Activated CD4-positive, alpha-beta memory T cell treated with anti-CD3 and anti-CD28 coated beads for 36 hours (primary cell): ENCODE measurements around the gene GNG13. TPM values are rescaled to one million over a fixed set of nuclear protein-coding genes. Genes with fewer than 3 reads are reported as not detected.

Experiments used
- CTCF ChIA-PET: fragments of 350-600 bp; sonication (Branson Sonifier 250); formaldehyde crosslinking; loops from one replicate; lab custom pipeline; 2021; ENCODE audit warnings: antibody characterized with exemption, inconsistent platforms; lab: Charles Lee
- POLR2A ChIA-PET: fragments of 350-600 bp; sonication (Branson Sonifier 250); formaldehyde crosslinking; loops from one replicate; lab custom pipeline; 2021; ENCODE audit warnings: antibody characterized with exemption; lab: Charles Lee
- DNase-seq: peaks from one replicate; pipeline ENCODE4 v3.0.0-alpha.2; 2020
- H3K27ac Mint-ChIP-seq: one replicate; pipeline ENCODE4 v1.8.0; 2021; ENCODE audit warnings: mixed read lengths
- H3K27me3 Mint-ChIP-seq: one replicate; pipeline ENCODE4 v1.8.0; 2021; ENCODE audit warnings: mixed read lengths
- H3K36me3 Mint-ChIP-seq: one replicate; pipeline ENCODE4 v1.8.0; 2021; ENCODE audit warnings: mixed read lengths
- H3K4me1 Mint-ChIP-seq: one replicate; pipeline ENCODE4 v1.8.0; 2021; ENCODE audit warnings: low read depth, mixed read lengths
- H3K4me3 Mint-ChIP-seq: one replicate; pipeline ENCODE4 v1.8.0; 2021; ENCODE audit warnings: mild to moderate bottlenecking, mixed read lengths
- H3K9me3 Mint-ChIP-seq: one replicate; pipeline ENCODE4 v1.8.0; 2021; ENCODE audit warnings: mixed read lengths
- intact Hi-C: fragments of 100-400 bp; cut with micrococcal nuclease; formaldehyde crosslinking; loops from one replicate; pipeline ENCODE4 v1.15.1; 2023
- total RNA-seq, 2 experiments: library from RNA; stranded (reverse); gene quantifications; one replicate each; pipeline ENCODE4 v1.2.3, GENCODE V29; 2021

GNG13 gene
- total RNA-seq, 2 experiments from 2014 or later: not detected

- no peak overlapping the region for H3K27ac Mint-ChIP-seq
- no peak for DNase-seq
- intact Hi-C loops: no loop called here
- POLR2A ChIA-PET: no interaction called here
- CTCF ChIA-PET: interaction anchor here (1.3 kb wide), 1 partner anchor 16 kb away, joined by 4 read pairs; the partner anchor contains the start of genes CHTF18 and RPUSD1
- peaks cover 11% of the 10 kb centered on the region for H3K4me1 Mint-ChIP-seq
- no peak overlapping the region for H3K4me3 Mint-ChIP-seq
- H3K36me3 Mint-ChIP-seq: no peaks in the 10 kb centered on the region
- H3K9me3 Mint-ChIP-seq: no peaks in the 10 kb centered on the region
- H3K27me3 Mint-ChIP-seq: peaks cover 9% of the 10 kb centered on the region
These were observed 3.2 kb upstream of the GNG13 start for GRCh38 chr16:803754-804080.

- intact Hi-C loops: no loop called here
- Mint-ChIP-seq H3K9me3 (no peaks in the 10 kb centered on the region), H3K27ac (no peak overlapping the region), H3K4me3 (no peak overlapping the region), H3K27me3 (peaks cover 10% of the 10 kb centered on the region), H3K36me3 (peaks cover 2% of the 10 kb centered on the region), H3K4me1 (peaks cover 6% of the 10 kb centered on the region)
- no peak for DNase-seq
- ChIA-PET POLR2A (no interaction called here), CTCF (interaction anchor here (1.3 kb wide), 1 partner anchor 15 kb away, joined by 4 read pairs; the partner anchor contains the start of genes CHTF18 and RPUSD1)
These were observed 2.6 kb upstream of the GNG13 start for GRCh38 chr16:802914-803753.

GRCh38 chr16:802461-802860, 1.9 kb upstream of the GNG13 start:
- H3K4me1 Mint-ChIP-seq: peaks cover 2% of the 10 kb centered on the region
- intact Hi-C loops: no loop called here
- POLR2A ChIA-PET: no interaction called here

GRCh38 chr16:801584-802363, 1.2 kb upstream of the GNG13 start:
- no peak overlapping the region for H3K4me3 Mint-ChIP-seq
- POLR2A ChIA-PET: interaction anchor here (1.2 kb wide), 1 partner anchor 13 kb away, joined by 5 read pairs; the partner anchor contains the start of genes CHTF18 and RPUSD1
- CTCF ChIA-PET: no interaction called here

More at GRCh38 chr16:802461-802860, 1.9 kb upstream of the GNG13 start:
- peaks cover 7% of the 10 kb centered on the region for H3K36me3 Mint-ChIP-seq
- H3K9me3 Mint-ChIP-seq: no peaks in the 10 kb centered on the region
- H3K27me3 Mint-ChIP-seq: peaks cover 10% of the 10 kb centered on the region
- DNase-seq: no peak
- no peak overlapping the region for H3K27ac Mint-ChIP-seq
- CTCF ChIA-PET: no interaction called here
- H3K4me3 Mint-ChIP-seq: no peak overlapping the region

GRCh38 chr16:800834-801511, 439 bp upstream of the GNG13 start:
- POLR2A ChIA-PET: interaction anchor here (1.2 kb wide), 1 partner anchor 12 kb away, joined by 5 read pairs; the partner anchor contains the start of genes CHTF18 and RPUSD1
- H3K4me1 Mint-ChIP-seq: peaks cover 1% of the 10 kb centered on the region
- no peak for DNase-seq
- CTCF ChIA-PET: no interaction called here
- intact Hi-C loops: no loop called here
- no peak overlapping the region for H3K27ac Mint-ChIP-seq
- H3K27me3 Mint-ChIP-seq: peaks cover 10% of the 10 kb centered on the region
- no peaks in the 10 kb centered on the region for H3K9me3 Mint-ChIP-seq
- peaks cover 17% of the 10 kb centered on the region for H3K36me3 Mint-ChIP-seq
- H3K4me3 Mint-ChIP-seq: no peak overlapping the region

More at GRCh38 chr16:801584-802363, 1.2 kb upstream of the GNG13 start:
- peaks cover 10% of the 10 kb centered on the region for H3K27me3 Mint-ChIP-seq
- intact Hi-C loops: no loop called here
- no peak overlapping the region for H3K27ac Mint-ChIP-seq
- H3K36me3 Mint-ChIP-seq: peaks cover 14% of the 10 kb centered on the region
- H3K4me1 Mint-ChIP-seq: peaks cover 2% of the 10 kb centered on the region
- no peaks in the 10 kb centered on the region for H3K9me3 Mint-ChIP-seq
- no peak for DNase-seq

- peaks cover 17% of the 10 kb centered on the region for H3K36me3 Mint-ChIP-seq
- H3K4me1 Mint-ChIP-seq: no peaks in the 10 kb centered on the region
- ChIA-PET CTCF (no interaction called here), POLR2A (no interaction called here)
- no peak overlapping the region for H3K27ac Mint-ChIP-seq
- DNase-seq: no peak
- H3K27me3 Mint-ChIP-seq: peaks cover 10% of the 10 kb centered on the region
- no peak overlapping the region for H3K4me3 Mint-ChIP-seq
- intact Hi-C loops: no loop called here
- no peaks in the 10 kb centered on the region for H3K9me3 Mint-ChIP-seq
These were observed 1.2 kb downstream of the GNG13 start for GRCh38 chr16:799111-799947.

GRCh38 chr16:798666-799065, 1.9 kb downstream of the GNG13 start:
- ChIA-PET POLR2A (no interaction called here), CTCF (no interaction called here)
- H3K4me1 Mint-ChIP-seq: no peaks in the 10 kb centered on the region
- DNase-seq: no peak
- H3K4me3 Mint-ChIP-seq: no peak overlapping the region
- intact Hi-C loops: no loop called here
- H3K27ac Mint-ChIP-seq: no peak overlapping the region
- no peaks in the 10 kb centered on the region for H3K9me3 Mint-ChIP-seq
- peaks cover 10% of the 10 kb centered on the region for H3K27me3 Mint-ChIP-seq
- H3K36me3 Mint-ChIP-seq: peaks cover 17% of the 10 kb centered on the region

- no peaks in the 10 kb centered on the region for H3K4me1 Mint-ChIP-seq
- POLR2A ChIA-PET: no interaction called here
- DNase-seq: no peak
- H3K27me3 Mint-ChIP-seq: peaks cover 10% of the 10 kb centered on the region
- H3K9me3 Mint-ChIP-seq: no peaks in the 10 kb centered on the region
- intact Hi-C loops: no loop called here
- no peak overlapping the region for H3K27ac Mint-ChIP-seq
- CTCF ChIA-PET: no interaction called here
- H3K4me3 Mint-ChIP-seq: no peak overlapping the region
- peaks cover 17% of the 10 kb centered on the region for H3K36me3 Mint-ChIP-seq
These were observed 2.8 kb downstream of the GNG13 start for GRCh38 chr16:797686-798085.

GRCh38 chr16:797120-797420, 3.5 kb downstream of the GNG13 start:
- CTCF ChIA-PET: no interaction called here
- intact Hi-C loops: no loop called here
- no peaks in the 10 kb centered on the region for H3K4me1 Mint-ChIP-seq
- peak; percentile 36 for DNase-seq
- POLR2A ChIA-PET: no interaction called here
- H3K4me3 Mint-ChIP-seq: no peak overlapping the region
- no peak overlapping the region for H3K27ac Mint-ChIP-seq
- H3K36me3 Mint-ChIP-seq: peaks cover 17% of the 10 kb centered on the region
- H3K27me3 Mint-ChIP-seq: peaks cover 10% of the 10 kb centered on the region
- no peaks in the 10 kb centered on the region for H3K9me3 Mint-ChIP-seq

GRCh38 chr16:796296-797119, 4.0 kb downstream of the GNG13 start:
- no peak for DNase-seq
- peaks cover 7% of the 10 kb centered on the region for H3K27me3 Mint-ChIP-seq
- H3K36me3 Mint-ChIP-seq: peaks cover 21% of the 10 kb centered on the region
- intact Hi-C loops: no loop called here
- H3K4me3 Mint-ChIP-seq: no peak overlapping the region
- H3K27ac Mint-ChIP-seq: no peak overlapping the region
- POLR2A ChIA-PET: no interaction called here
- H3K9me3 Mint-ChIP-seq: no peaks in the 10 kb centered on the region
- H3K4me1 Mint-ChIP-seq: no peaks in the 10 kb centered on the region
- CTCF ChIA-PET: no interaction called here
